Activated CD8-positive, alpha-beta memory T cell treated with anti-CD3 and anti-CD28 coated beads for 4 hours (primary cell): Measurements from ENCODE around the gene DNAH14.
"Not testable (repeated sequence)": the region's sequence is repeated elsewhere in the genome, so short reads cannot be mapped to it uniquely, and the experiment has no call there.

ENCODE experiments used
- DNase-seq, 2 donors: peaks; one replicate each; pipeline ENCODE4 v3.0.0-alpha.2; 2020; ENCODE audit warnings: low read depth in 2 of 2

DNAH14 gene

DNA sequence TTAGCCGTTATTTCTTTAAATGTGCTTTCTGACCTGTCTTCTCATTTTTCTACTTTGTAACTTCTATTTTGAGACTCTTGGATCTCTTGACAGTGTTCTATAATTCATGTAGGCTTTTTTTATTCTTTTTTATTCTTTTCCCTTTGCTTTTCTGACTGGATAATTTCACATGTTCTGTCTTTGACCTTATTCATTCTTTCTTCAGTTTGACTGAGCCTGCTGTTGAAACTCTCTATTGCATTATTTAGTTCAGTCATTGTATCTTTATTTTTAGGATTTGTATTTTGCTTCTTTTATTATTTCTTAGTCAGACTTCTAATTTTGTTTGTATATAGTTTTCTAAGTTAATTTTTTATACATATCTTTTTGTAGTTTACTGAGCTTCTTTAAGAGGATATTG, 66.1 kb downstream of the DNAH14 start:
- no peak for DNase-seq

DNA sequence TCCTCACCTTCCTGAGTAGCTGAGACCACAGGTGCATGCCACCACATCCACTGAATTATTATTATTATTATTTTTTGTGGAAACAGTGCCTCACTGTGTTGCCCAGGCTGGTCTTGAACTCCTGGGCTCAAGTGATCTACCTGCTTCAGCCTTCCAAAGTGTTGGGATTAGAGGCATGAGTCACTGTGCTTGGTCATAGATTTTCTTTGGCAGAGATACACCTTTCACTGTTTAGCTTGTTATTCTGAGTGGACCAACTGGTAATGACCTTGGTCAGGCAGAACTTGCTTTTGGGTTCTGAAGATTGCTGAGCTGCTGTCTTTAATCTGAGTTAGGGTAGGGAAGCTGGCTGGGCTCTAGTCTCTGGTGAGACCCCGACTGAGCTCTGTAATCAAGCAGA, 66.8 kb downstream of the DNAH14 start:
- no peak for DNase-seq

- DNase-seq, result no peak
Measured at GRCh38 chr1:224998185-224998584, 68.7 kb downstream of the DNAH14 start.

- no peak for DNase-seq
Measured at GRCh38 chr1:225004396-225004795, 74.9 kb downstream of the DNAH14 start.

GRCh38 chr1:225006352-225006751, 76.9 kb downstream of the DNAH14 start:
- not testable (repeated sequence) for DNase-seq

GRCh38 chr1:225008050-225008449, 78.6 kb downstream of the DNAH14 start:
- DNase-seq, result not testable (repeated sequence)

GRCh38 chr1:225021037-225021436, 91.6 kb downstream of the DNAH14 start:
- no peak for DNase-seq

DNA sequence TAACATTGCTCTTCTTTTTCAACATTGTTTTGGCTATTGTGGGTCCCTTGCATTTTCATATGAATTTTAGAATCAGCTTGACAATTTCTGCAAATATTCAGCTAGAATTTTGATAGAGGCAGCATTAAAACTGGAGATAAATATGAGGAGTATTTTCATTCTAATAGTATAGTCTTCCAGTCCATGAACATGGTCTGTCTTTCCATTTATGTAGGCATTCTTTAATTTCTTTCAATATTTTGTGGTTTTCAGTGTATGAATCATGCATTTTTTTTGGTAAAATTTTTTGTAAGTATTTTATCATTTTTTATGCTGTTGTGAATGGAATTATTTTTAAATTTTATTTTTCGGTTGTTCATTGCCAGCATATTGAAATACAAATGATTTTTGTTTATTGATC, 97.2 kb downstream of the DNAH14 start:
- no peak for DNase-seq

GRCh38 chr1:225036441-225036840, 107.0 kb downstream of the DNAH14 start:
- not testable (repeated sequence) for DNase-seq

GRCh38 chr1:225042263-225042662, 112.8 kb downstream of the DNAH14 start:
- DNase-seq, result no peak

DNA sequence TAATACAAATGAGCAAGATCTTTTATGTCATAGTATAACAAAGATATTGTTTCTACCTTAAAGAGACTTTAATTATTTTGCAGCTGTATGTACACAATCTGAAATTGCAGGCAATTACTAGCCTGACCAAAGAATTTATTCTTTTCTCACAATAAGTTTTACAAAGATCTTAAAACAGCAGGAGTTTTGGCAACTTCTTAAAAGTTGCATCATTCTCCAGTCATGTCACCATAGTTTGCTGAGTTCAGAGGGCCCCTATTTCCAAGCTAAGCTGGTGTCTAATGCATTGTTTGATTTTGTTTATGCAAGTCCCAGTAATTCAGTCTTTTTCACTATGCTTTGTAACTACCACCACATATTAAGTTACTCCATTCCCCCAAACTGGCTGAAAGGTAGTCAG, 114.8 kb downstream of the DNAH14 start:
- DNase-seq, result no peak

GRCh38 chr1:225049594-225049993, 120.1 kb downstream of the DNAH14 start:
- DNase-seq, result no peak

DNA sequence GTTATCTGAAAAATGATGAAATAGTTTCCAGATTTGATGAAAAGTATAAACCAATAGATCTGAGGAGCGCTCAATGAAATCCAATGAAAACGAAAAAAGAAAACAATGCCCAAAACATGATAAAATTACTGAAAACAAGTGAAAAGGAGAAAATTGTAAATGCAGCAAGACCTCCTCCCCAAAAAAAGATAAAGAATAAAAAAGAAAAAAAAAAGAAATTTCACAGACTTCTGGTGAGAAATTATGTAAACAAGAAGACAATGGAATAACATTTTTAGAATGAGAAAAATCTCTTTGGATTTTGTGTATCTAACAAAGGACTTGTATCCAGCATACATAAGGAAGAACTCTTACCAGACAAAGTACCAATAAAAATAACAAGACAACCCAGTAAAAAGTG, 134.2 kb downstream of the DNAH14 start:
- no peak for DNase-seq

GRCh38 chr1:225070972-225071371, 141.5 kb downstream of the DNAH14 start:
- no peak for DNase-seq

DNA sequence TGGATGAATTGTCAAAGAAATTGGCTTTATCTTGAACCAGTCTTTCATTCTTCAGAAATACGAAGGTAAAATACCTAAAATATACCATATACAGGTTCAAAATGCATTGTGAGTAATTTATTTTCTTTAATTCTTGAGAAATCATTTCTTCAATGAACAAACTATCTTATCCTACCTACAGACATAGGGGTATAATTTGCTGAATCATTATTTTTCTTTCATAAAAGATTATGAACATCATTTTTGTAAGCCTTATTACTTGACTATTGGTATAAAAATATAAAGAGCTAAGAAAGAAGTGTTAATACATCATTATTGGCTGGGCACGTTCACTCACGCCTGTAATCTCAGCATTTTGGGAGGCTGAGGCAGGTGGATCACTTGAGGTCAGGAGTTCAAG, 167.7 kb downstream of the DNAH14 start:
- DNase-seq, result no peak

DNA sequence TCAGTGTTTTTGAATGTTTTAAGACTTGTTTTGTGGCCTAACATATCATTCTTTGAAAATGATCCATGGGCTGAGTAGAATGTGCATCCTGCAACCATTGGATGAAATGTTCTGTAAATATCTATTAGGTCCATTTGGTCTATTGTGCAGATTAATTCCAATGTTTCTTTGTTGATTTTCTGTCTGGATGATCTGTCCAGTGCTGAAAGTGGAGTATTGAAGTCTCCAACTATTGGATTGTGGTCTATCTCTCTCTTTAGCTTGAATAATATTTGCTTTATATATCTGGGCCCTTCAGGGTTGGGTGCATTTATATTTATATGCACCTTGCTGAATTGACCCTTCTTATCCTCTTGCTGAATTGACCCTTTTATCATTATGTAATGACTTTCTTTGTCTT, 181.5 kb downstream of the DNAH14 start:
- DNase-seq, result no peak

DNA sequence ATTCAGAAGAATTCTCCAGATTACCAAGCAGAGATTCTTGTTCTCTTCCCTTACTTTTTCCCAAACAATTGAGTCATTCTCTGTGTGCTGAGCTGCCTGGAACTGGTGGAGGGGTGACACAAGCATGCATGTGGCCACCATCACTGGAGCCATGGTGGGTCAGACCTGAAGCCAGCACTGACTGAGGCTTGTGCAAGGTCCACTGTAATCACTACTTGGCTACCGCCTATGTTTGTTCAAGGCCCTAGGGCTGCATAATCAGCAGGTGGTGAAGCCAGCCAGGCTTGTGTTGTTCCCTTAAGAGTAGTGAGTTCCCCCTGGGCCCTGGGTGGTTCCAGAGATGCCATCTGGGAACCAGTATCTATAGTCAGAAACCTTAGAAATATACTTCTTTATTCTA, 183.8 kb downstream of the DNAH14 start:
- DNase-seq, result no peak

- DNase-seq, result no peak
Measured at GRCh38 chr1:225114354-225114990, 185.0 kb downstream of the DNAH14 start.

- no peak for DNase-seq
Measured at GRCh38 chr1:225119307-225119706, 189.8 kb downstream of the DNAH14 start.

- no peak for DNase-seq
Measured at GRCh38 chr1:225121095-225121494, 191.6 kb downstream of the DNAH14 start.

DNA sequence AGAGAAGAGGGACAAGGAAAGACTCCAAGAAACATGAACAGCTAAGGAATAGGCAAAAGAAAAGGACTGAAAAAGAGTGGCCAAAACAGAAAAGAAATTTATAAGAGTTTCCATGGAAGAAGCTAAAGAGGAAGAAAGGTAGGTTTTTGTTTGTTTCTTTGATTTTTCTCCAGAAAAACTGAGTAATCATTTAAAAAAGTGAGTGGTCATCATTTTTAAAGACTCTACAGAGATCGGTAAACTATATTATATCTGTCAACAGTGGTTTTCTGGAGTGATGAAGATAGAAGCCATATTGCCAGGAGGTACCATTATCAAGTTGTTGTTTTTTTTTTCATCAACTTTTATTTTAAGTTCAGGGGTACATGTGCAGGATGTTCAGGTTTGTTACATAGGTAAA, 202.4 kb downstream of the DNAH14 start:
- no peak for DNase-seq

GRCh38 chr1:225137976-225138375, 208.5 kb downstream of the DNAH14 start:
- no peak for DNase-seq

- DNase-seq, result no peak
Measured at GRCh38 chr1:225143001-225143400, 213.5 kb downstream of the DNAH14 start.

- no peak for DNase-seq
Measured at GRCh38 chr1:225146478-225146877, 217.0 kb downstream of the DNAH14 start.
